HG02943 (cell line): ENCODE data around the gene FCSK.

ENCODE experiments used
- ATAC-seq: cut with Tn5 transposase; IDR thresholded peaks from one replicate; pipeline ENCODE4 v1.9.1; 2021; ENCODE audit warnings: mild to moderate bottlenecking, low read depth, moderate library complexity; ENCODE audit not compliant: unreplicated experiment

FCSK gene

DNA sequence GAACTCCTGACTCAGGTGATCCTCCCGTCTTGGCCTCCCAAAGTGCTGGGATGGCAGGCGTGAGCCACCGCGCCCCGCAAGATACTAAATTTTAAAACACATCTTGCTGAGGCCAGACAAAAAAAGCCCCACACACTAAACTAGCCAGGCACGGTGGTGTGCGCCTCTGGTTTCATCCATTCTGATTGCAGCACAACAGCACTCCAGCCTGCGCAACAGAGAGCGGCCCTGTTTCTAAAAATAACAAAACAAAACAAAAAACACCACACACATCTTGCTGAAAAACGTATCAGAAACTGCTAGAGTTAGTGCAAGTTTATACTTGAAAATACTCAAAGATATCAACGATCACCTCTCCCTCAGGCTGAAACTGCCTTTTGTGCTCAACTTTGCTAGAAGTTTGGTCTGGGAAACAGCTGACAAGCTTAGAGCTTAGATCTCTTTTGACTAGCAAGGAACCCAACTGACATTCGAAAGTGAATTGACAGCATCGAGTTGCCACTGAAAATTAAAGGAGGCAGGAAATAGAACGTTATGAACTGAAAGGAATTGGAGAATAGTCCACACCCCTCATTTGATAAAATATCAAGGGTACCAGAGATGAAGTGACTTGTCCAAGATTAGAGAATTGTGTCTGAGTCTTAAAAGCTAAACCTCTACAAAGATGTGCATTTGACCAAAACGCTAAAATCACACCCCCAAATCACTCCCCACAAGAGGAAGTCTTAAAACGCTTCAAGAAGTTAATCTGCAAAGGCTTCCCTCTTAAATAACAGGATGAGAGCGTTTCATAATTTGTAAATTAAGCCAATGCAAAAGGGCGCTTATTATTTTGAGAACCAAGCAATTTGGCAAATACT, 68.1 kb downstream of the FCSK start:
- no peak for ATAC-seq

DNA sequence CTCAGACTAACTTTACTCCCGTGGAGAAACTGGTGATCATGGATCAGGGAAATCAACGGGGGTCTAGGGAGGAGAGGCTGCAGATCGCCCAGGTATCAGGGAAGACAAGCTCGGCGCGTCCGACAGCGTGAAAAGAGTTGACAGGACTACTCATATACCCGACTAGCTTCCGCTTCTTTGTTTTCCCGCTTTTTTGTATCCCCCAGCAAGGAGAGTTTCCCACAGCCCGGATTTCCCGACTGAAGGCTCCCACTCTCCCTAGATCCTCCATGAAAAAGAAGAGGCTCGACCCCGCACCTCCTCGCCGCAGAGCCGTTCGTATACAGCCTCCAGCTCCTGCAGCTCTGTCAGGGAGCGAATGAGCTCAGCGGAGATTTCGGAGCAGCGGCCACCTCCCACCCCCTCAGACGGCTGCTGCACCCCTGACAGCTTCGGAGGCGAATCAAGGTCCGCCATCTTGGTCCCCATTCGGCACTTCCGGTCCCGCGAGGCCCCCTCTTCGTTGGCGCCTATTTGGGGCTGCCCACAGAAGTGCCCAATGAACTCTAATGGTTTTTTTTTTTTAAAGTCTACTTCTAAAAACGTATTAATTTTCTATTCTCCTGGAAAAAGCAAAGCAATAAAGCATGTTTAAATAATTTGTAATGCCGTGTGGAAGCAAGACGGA, 68.8 kb downstream of the FCSK start, which contains the start of gene COG4:
COG4 (minus strand) TSS at position 479 of the 667 bp plus-strand sequence; CDS start at position 468, 11 bp downstream.
- peak; percentile 59 for ATAC-seq

DNA sequence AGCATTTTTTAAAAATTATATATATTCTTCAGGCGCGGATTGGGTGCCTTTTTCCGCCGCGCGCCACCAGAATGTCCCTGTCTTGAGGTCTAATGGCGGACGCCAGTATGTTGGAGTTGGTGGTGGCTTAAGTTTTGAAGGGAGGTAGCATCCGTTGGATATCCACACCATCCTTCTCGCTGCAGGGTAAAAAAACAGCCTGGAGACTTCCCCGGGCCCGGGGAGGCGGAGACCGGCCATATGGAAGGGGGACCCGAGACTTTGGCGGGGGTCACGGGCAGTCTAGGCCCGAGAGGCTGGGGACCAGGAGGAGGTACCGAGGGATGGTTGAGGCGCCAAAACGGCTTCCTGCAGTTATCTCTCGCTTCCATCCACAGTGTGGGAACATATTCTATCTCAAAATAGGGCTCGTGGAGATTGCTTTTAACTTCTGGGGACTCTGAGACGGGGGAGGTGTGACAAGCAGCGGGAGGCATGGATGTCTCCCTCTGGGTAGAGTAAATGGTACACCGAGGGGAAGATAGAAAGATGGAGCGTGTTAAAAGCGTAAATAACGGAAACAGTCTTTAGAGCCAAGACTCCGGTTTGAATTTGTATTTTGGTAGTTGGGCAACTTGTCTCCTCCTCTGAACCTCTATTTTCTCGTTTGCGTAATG, 69.5 kb downstream of the FCSK start, which contains the start of gene SF3B3:
SF3B3 (plus strand) TSS at position 74 of the 656 bp plus-strand sequence. CDS start 2,841 bp downstream, outside the sequence.
- peak; percentile 45 for ATAC-seq

DNA sequence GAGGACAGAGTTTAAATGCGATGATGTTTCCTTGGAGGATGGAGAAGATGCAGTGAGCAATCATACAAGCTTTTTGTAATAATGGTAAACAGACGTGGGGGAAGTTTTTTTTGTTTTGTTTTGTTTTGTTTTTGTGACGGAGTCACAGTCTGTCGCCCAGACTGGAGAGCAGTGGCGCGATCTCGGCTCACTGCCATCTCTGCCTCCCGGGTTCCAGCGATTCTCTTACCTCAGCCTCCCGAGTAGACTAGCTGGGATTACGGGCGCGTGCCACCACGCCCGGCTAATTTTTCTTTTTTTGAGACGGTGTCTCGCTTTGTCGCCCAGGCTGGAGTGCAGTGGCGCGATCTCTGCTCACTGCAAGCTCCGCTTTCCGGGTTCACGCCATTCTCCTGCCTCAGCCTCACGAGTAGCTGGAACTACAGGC, 70.0 kb downstream of the FCSK start:
- ATAC-seq, result peak; percentile 7

DNA sequence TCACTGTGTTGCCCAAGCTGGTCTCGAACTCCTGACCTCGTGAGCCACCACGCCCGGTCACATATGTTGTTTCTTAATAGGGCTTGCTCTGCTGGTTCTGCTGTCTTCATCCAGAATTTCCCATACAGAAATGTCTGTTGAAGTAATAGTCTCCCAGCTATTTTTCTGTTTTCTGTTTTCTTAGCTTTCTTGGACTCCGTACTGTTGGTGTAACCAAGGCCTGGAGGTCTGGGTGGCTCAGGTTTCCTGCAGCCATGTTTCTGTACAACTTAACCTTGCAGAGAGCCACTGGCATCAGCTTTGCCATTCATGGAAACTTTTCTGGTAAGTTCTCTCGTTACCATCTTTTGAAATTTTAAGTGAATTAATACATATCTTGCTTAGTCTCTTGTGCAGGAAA, 72.0 kb downstream of the FCSK start:
- no peak for ATAC-seq

DNA sequence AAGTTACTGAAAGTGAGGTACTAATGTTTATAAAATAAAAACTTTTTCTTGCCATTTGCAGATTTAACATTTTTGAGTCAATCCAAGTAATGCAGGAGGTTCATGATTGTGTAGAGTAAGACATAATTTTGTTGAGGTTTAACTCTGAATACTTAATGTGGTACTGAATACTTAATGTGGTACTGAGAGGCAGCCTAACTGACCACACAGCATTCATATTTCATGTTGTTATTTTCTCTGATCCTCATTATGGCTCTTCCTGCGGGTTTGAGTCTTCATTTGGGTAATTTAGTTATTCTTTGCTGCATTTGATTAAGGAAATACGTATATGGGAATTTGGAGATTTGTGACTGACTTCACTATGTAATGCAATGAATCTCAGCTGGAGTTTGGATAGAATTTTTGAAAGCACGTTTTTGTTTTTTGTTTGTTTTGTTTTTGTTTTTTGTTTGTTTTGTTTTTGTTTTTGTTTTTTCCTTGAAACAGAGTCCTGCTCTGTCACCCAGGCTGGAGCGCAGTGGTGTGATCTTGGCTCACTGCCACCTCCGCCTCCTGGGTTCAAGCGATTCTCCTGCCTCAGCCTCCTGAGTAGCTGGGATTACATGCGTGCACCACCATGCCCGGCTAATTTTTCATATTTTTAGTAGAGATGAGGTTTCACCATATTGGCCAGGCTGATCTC, 73.1 kb downstream of the FCSK start:
- no peak for ATAC-seq

DNA sequence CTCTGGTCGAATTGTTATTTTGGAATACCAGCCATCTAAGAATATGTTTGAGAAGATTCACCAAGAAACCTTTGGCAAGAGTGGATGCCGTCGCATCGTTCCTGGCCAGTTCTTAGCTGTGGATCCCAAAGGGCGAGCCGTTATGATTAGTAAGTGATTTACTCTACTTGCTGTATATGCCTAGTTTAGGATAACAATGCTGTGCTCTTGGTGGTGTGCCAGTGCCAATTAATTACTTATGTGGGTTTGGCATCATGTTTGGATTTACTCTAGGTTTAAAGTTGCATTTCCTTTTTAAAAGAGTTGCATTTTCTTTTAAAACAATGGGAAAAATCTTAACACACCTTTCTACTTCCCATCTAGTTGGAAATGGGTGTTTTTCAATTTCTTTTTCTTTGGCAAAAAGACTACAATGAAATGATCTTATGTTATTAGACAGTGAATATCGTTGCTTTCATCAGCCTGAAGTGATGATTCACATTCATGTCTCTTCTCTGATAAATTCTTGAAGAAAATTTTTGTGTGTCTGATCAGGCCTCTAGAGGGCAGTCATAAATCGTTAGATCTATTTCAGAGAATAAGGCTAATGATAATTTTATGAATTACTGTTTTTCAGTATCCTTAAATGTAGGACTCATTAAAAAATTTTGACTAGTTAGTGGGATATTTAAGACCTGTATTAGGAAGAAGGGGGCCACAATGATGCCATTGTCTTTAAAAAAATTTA, 74.8 kb downstream of the FCSK start:
- ATAC-seq, result no peak
